Neuronal stem cell (in vitro differentiated cells): ENCODE results near the gene MTR.

Source experiments
- DNase-seq: peaks from one replicate; pipeline ENCODE4 v3.0.0-alpha.2; 2013; ENCODE audit warnings: low spot score
- H2AFZ ChIP-seq: one replicate; pipeline ENCODE4 v1.6.1; 2013; ENCODE audit warnings: mild to moderate bottlenecking, low read length, inconsistent platforms
- H2AK5ac ChIP-seq: 2 replicates; pipeline ENCODE4 v1.6.1; 2013; ENCODE audit warnings: low read depth, mild to moderate bottlenecking, inconsistent platforms, low read length, moderate library complexity, mixed read lengths
- H2BK120ac ChIP-seq: 2 replicates; pipeline ENCODE4 v1.6.1; 2013; ENCODE audit warnings: low read depth, mild to moderate bottlenecking, inconsistent platforms, low read length, moderate library complexity, mixed read lengths
- H2BK12ac ChIP-seq: one replicate; pipeline ENCODE4 v1.6.1; 2013; ENCODE audit warnings: low read length, inconsistent platforms
- H2BK15ac ChIP-seq: 2 replicates; pipeline ENCODE4 v1.6.1; 2013; ENCODE audit warnings: mild to moderate bottlenecking, low read length, inconsistent platforms, mixed read lengths
- H2BK5ac ChIP-seq: one replicate; pipeline ENCODE4 v1.6.1; 2013; ENCODE audit warnings: inconsistent platforms, mild to moderate bottlenecking, low read length, moderate library complexity
- H3K14ac ChIP-seq: one replicate; pipeline ENCODE4 v1.6.1; 2013; ENCODE audit warnings: low read length, inconsistent platforms
- H3K18ac ChIP-seq: 2 replicates; pipeline ENCODE4 v1.6.1; 2013; ENCODE audit warnings: low read length, inconsistent platforms
- H3K23ac ChIP-seq: 2 replicates; pipeline ENCODE4 v1.6.1; 2013; ENCODE audit warnings: low read depth, mild to moderate bottlenecking, mixed read lengths, low read length, inconsistent platforms; ENCODE audit not compliant: poor library complexity
- H3K27ac ChIP-seq: replicated peaks from 3 replicates; pipeline ENCODE4 v1.5.1; 2013; ENCODE audit warnings: low read length, inconsistent platforms
- H3K27me3 ChIP-seq, 3 experiments: 2 replicates each; pipeline ENCODE4 v1.6.1; 2013; ENCODE audit warnings: low read length in 3 of 3, mild to moderate bottlenecking in 2 of 3, inconsistent platforms in 1 of 3, low read depth in 1 of 3, mixed read lengths in 1 of 3, moderate library complexity in 1 of 3; ENCODE audit not compliant: control insufficient read depth in 3 of 3, insufficient read depth in 3 of 3
- H3K36me3 ChIP-seq, 2 donors: replicated peaks in 1 of 2; 2 replicates each; pipeline ENCODE4 v1.6.1; 2013; ENCODE audit warnings: low read length in 2 of 2; ENCODE audit not compliant: control insufficient read depth in 2 of 2, insufficient read depth in 2 of 2
- H3K4ac ChIP-seq: 2 replicates; pipeline ENCODE4 v1.6.1; 2013; ENCODE audit warnings: inconsistent platforms, mild to moderate bottlenecking, low read length, moderate library complexity
- H3K4me1 ChIP-seq, 2 donors: 1 replicate in 1 of 2; 2 replicates in 1 of 2; pipeline ENCODE4 v1.6.1; 2013; ENCODE audit warnings: low read length in 2 of 2, low read depth in 1 of 2; ENCODE audit not compliant: control insufficient read depth in 2 of 2, insufficient read depth in 1 of 2
- H3K4me2 ChIP-seq: one replicate; pipeline ENCODE4 v1.6.1; 2013; ENCODE audit warnings: mild to moderate bottlenecking, low read length, inconsistent platforms; ENCODE audit not compliant: insufficient read depth, poor library complexity, severe bottlenecking
- H3K4me3 ChIP-seq, 2 donors: 2 replicates each; pipeline ENCODE4 v1.5.1; 2013; ENCODE audit warnings: low read length in 2 of 2, mild to moderate bottlenecking in 2 of 2, inconsistent platforms in 1 of 2, moderate library complexity in 1 of 2
- H3K79me1 ChIP-seq: one replicate; pipeline ENCODE4 v1.6.1; 2013; ENCODE audit warnings: low read depth, mild to moderate bottlenecking, inconsistent platforms, low read length, moderate library complexity
- H3K9ac ChIP-seq: one replicate; pipeline ENCODE4 v1.6.1; 2013; ENCODE audit warnings: mild to moderate bottlenecking, low read depth, low read length, inconsistent platforms; ENCODE audit not compliant: poor library complexity
- H3K9me3 ChIP-seq, 2 donors: replicated peaks in 1 of 2; 2 replicates each; pipeline versions ENCODE3 to v1.6.1; 2013; ENCODE audit warnings: low read length in 2 of 2, mild to moderate bottlenecking in 2 of 2, inconsistent platforms in 1 of 2, low read depth in 1 of 2, mixed read lengths in 1 of 2, moderate library complexity in 1 of 2; ENCODE audit not compliant: control insufficient read depth in 2 of 2, insufficient read depth in 1 of 2
- H4K8ac ChIP-seq: one replicate; pipeline ENCODE4 v1.6.1; 2013; ENCODE audit warnings: low read depth, mild to moderate bottlenecking, inconsistent platforms, low read length, moderate library complexity
- H4K91ac ChIP-seq: one replicate; pipeline ENCODE4 v1.6.1; 2013; ENCODE audit warnings: low read length, low read depth, mild to moderate bottlenecking, inconsistent platforms; ENCODE audit not compliant: poor library complexity
- WGBS, 2 donors: extraction: QIAGEN DNeasy Blood & Tissue Kit; methylation state at CpG; one replicate each; pipeline ENCODE4 v1.1.7; 2013; ENCODE audit warnings: missing lambda C conversion rate in 2 of 2, mixed read lengths in 1 of 2; ENCODE audit not compliant: insufficient read length in 2 of 2, insufficient replicate concordance in 1 of 2; ENCODE audit errors: extremely low coverage in 2 of 2; 5-methylcytosine and 5-hydroxymethylcytosine counted together

MTR gene

DNA sequence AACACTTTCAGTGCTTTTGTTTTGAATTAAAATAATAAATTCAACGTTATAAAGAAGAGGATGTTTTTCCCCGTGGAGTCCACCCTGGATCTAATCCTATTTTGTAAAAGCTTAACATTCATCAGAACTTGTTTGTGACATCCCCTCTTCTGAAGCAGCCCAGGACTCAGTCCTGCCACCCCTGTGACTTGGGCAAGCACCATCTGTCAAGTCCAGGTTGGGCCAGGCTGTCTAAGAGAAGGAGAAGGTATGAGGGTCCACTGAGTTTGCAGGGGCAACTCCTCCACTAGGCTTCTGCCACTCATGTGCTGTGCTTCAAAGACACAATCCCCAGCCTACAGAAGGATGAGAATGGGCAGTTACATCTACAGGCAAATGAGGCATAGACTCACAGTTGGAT is 149.5 kb downstream of the MTR start:
- H3K18ac ChIP-seq: no peak overlapping the region
- H3K4me3 ChIP-seq: no peak overlapping the region
- H3K4me2 ChIP-seq: no peak overlapping the region
- no peak overlapping the region for H2BK12ac ChIP-seq
- H2AFZ ChIP-seq: no peak overlapping the region
- H3K27me3 ChIP-seq: no peaks in the 10 kb centered on the region
- no peak overlapping the region for H3K9ac ChIP-seq
- no peaks in the 10 kb centered on the region for H3K4me1 ChIP-seq
- no peak overlapping the region for H3K14ac ChIP-seq
- H4K91ac ChIP-seq: no peak overlapping the region
- H3K79me1 ChIP-seq: no peaks in the 10 kb centered on the region
- H3K4ac ChIP-seq: no peak overlapping the region
- no peaks in the 10 kb centered on the region for H3K9me3 ChIP-seq
- no peak overlapping the region for H3K27ac ChIP-seq
- no peak for DNase-seq
- no peak overlapping the region for H2AK5ac ChIP-seq
- no peaks in the 10 kb centered on the region for H3K36me3 ChIP-seq
- no peak overlapping the region for H2BK5ac ChIP-seq
- H4K8ac ChIP-seq: no peak overlapping the region
- no CpG with 5 or more reads among the region's 2 CpGs for WGBS, 2 donors
- no peak overlapping the region for H2BK120ac ChIP-seq
- no peak overlapping the region for H2BK15ac ChIP-seq
- H3K23ac ChIP-seq: no peak overlapping the region

- Histone ChIP-seq H2AK5ac (no peak overlapping the region), H4K8ac (no peak overlapping the region), H3K79me1 (no peaks in the 10 kb centered on the region), H3K4me1 (no peaks in the 10 kb centered on the region), H2BK12ac (no peak overlapping the region), H2BK5ac (no peak overlapping the region), H3K27ac (no peak overlapping the region), H3K18ac (no peak overlapping the region), H3K4me2 (no peak overlapping the region), H3K9ac (no peak overlapping the region), H3K9me3 (no peaks in the 10 kb centered on the region), H2BK120ac (no peak overlapping the region), H3K4me3 (no peak overlapping the region), H2AFZ (no peak overlapping the region), H2BK15ac (no peak overlapping the region), H3K23ac (no peak overlapping the region), H3K36me3 (no peaks in the 10 kb centered on the region), H3K4ac (no peak overlapping the region), H3K14ac (no peak overlapping the region), H3K27me3 (no peaks in the 10 kb centered on the region), H4K91ac (no peak overlapping the region)
- DNase-seq: no peak
- WGBS, 2 donors: no CpG with 5 or more reads among the region's 3 CpGs
These were observed 149.9 kb downstream of the MTR start for GRCh38 chr1:236945002-236945401.

DNA sequence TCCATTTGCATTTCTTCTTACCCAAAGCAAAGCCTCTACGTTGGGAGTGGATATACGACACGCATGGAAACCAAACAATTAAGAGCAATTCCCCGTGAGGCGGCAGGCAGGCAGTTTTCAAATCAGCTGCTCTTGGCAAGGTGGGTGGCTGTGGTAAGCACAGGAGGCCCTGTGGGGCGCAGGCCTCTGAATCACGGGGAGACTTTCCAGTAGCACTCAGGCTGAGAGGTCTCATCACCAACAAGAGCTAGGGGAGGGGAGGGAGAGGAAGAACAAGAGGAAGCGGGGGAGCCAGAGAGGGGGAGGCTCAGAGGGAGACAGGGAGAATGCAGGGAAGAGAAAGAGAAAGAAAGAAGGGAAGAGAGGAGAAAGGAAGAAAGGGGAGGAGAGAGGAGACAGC is 152.7 kb downstream of the MTR start:
- no peak overlapping the region for H3K18ac ChIP-seq
- no peak overlapping the region for H3K4me3 ChIP-seq
- no peak overlapping the region for H3K4ac ChIP-seq
- no peak overlapping the region for H2BK5ac ChIP-seq
- no peaks in the 10 kb centered on the region for H3K27me3 ChIP-seq
- H2AFZ ChIP-seq: no peak overlapping the region
- no peak overlapping the region for H4K91ac ChIP-seq
- H3K27ac ChIP-seq: no peak overlapping the region
- no peak overlapping the region for H2AK5ac ChIP-seq
- H3K14ac ChIP-seq: no peak overlapping the region
- peaks cover 0 to 6% of the 10 kb centered on the region in 2 donors for H3K4me1 ChIP-seq
- no peak overlapping the region for H2BK120ac ChIP-seq
- DNase-seq: no peak
- H3K79me1 ChIP-seq: no peaks in the 10 kb centered on the region
- H3K9me3 ChIP-seq: no peaks in the 10 kb centered on the region
- no peaks in the 10 kb centered on the region for H3K36me3 ChIP-seq
- no peak overlapping the region for H2BK12ac ChIP-seq
- H3K9ac ChIP-seq: no peak overlapping the region
- H4K8ac ChIP-seq: no peak overlapping the region
- H3K4me2 ChIP-seq: no peak overlapping the region
- no CpG with 5 or more reads among the region's 8 CpGs for WGBS, 2 donors
- no peak overlapping the region for H3K23ac ChIP-seq
- H2BK15ac ChIP-seq: no peak overlapping the region

DNA sequence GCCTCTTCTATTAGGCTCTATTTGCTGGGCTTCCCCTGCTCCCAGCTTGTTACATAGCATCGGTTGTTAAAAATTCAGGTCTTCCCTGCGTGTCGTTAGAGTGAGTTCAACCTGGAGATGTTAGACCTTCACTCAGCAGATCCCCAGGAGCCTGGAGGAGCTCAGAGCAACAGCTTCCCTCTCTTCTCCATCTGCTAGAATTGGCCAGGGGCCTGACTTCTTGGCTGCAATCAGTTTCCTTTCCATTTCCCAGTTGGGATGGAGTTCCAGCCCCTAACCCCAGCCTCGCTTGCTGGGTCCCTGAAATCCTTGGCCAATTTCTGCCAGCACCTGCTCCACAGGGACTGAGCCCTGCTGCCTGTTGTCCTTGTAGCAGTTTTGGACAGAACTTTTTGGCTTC is 153.3 kb downstream of the MTR start:
- Histone ChIP-seq H2AFZ (no peak overlapping the region), H3K14ac (no peak overlapping the region), H3K4ac (no peak overlapping the region), H3K27me3 (no peaks in the 10 kb centered on the region), H3K4me3 (no peak overlapping the region), H3K36me3 (no peaks in the 10 kb centered on the region), H3K18ac (no peak overlapping the region), H3K23ac (no peak overlapping the region), H3K9me3 (no peaks in the 10 kb centered on the region), H4K8ac (no peak overlapping the region), H2BK5ac (no peak overlapping the region), H2BK120ac (no peak overlapping the region), H3K9ac (no peak overlapping the region), H3K4me2 (no peak overlapping the region), H3K79me1 (no peaks in the 10 kb centered on the region), H2BK15ac (no peak overlapping the region), H2BK12ac (no peak overlapping the region), H3K27ac (no peak overlapping the region), H3K4me1 (peaks cover 0 to 10% of the 10 kb centered on the region in 2 donors), H2AK5ac (no peak overlapping the region), H4K91ac (no peak overlapping the region)
- no peak for DNase-seq
- no CpG with 5 or more reads among the region's 4 CpGs for WGBS, 2 donors
